Measurements from ENCODE around the gene MTA1.

MTA1 gene

GRCh38 chr14:105413544-105413886 lies 6.1 kb upstream of the MTA1 start:
- Histone ChIP-seq H3K27ac (no peak overlapping the region), H3K27me3 (peaks cover 0 to 37% of the 10 kb centered on the region in 2 donors), H3K9me3 (no peaks in the 10 kb centered on the region), H3K36me3 (no peaks in the 10 kb centered on the region), H3K4me3 (no peak overlapping the region), H3K4me1 (peaks cover 0 to 29% (median 25%) of the 10 kb centered on the region in 4 donors)
- no peak for DNase-seq
- TF ChIP-seq CTCF (IDR thresholded peaks at IDR 0.05): no peak
- intact Hi-C loops (cut with DNase I; ENCODE audit: low total_unique reads): no loop called here

DNA sequence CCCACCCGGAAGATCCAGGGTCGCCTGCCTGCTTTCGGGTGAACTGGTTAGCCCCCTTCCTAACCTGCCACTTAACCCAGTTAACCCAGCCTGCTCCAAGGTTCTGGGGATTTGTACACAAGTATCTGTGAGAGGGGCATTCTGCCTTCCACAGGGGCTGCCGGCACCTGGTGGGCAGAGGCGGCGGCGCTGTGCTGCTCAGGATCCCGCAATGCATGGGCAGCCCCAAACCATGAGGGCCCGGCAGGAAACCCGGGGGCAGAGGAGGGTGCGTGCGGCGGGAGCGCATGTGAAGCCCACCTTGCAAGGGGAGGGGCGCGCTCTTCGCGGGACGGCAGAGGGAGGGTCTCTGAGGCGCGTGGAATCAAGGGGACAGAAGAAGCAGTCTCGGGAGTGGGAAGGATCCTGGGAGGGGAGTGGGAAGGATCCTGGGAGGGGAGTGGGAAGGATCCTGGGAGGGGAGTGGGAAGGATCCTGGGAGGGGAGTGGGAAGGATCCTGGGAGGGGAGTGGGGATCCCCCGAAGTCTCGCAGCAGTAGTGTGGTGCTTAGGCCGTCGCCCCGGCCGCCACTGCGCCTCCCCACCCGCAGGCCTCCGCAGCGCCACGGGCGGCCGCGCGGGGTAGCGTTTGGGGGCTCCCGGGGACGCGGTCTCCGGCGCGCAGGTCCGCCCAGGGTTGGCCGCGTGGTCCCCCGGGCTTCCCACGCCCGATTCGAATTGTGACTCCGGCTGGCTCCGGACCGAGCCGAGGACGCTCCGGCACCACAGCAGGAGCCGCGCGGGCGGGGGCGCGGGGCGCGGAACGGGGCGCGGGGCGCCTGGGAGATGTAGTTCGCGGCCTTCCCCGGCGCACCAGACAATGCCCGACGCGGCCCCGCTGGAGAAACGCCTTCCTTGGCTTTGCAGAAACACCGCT lies 4.9 kb upstream of the MTA1 start:
- Histone ChIP-seq H3K4me1 (peaks cover 0 to 39% (median 33%) of the 10 kb centered on the region in 4 donors), H3K9me3 (no peaks in the 10 kb centered on the region), H3K36me3 (no peaks in the 10 kb centered on the region), H3K27me3 (peaks cover 0 to 34% of the 10 kb centered on the region in 2 donors), H3K27ac (peak overlapping the region; percentile 64 to 70), H3K4me3 (peak overlapping the region; percentile 54 to 64)
- TF ChIP-seq CTCF (IDR thresholded peaks at IDR 0.05): peak; percentile 76 to 82
- peak; percentile 74 to 88 for DNase-seq
- intact Hi-C loops (cut with DNase I; ENCODE audit: low total_unique reads): loop anchor here (2.0 kb wide), 1 partner anchor 74 kb away; no protein-coding TSS in a partner anchor

- Histone ChIP-seq H3K27ac (peak overlapping the region; percentile 64 to 70), H3K36me3 (no peaks in the 10 kb centered on the region), H3K4me3 (peak overlapping the region; percentile 54 to 64), H3K4me1 (peaks cover 0 to 41% (median 35%) of the 10 kb centered on the region in 4 donors), H3K9me3 (no peaks in the 10 kb centered on the region), H3K27me3 (peaks cover 0 to 27% of the 10 kb centered on the region in 2 donors)
- DNase-seq: no peak
- no peak for TF ChIP-seq CTCF (IDR thresholded peaks at IDR 0.05)
- intact Hi-C loops (cut with DNase I; ENCODE audit: low total_unique reads): loop anchor here (2.0 kb wide), 1 partner anchor 73 kb away; no protein-coding TSS in a partner anchor
Measured at GRCh38 chr14:105415481-105416428, 3.9 kb upstream of the MTA1 start.

DNA sequence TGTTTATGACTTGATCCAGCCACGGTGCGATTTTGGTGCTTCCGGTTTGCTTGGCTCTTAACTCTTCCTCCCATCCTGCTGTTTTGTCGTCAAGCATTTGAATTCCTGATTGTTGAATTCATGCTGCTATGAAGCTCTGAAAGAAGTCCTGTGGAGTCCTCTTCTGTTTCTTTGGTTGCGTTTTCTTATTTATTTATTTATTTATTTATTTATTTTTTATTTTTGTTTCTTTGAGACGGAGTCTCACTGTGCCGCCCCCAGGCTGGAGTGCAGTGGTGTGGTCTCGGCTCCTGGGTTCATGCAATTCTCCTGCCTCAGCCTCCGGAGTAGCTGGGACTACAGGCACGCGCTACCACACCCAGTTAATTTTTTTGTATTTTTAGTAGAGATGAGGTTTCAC lies 3.0 kb upstream of the MTA1 start:
- peaks cover 0 to 18% of the 10 kb centered on the region in 2 donors for H3K27me3 ChIP-seq
- H3K9me3 ChIP-seq: no peaks in the 10 kb centered on the region
- peaks cover 0 to 41% (median 35%) of the 10 kb centered on the region in 4 donors for H3K4me1 ChIP-seq
- no peak for TF ChIP-seq CTCF (IDR thresholded peaks at IDR 0.05)
- no peak overlapping the region for H3K27ac ChIP-seq
- H3K4me3 ChIP-seq: no peak overlapping the region
- H3K36me3 ChIP-seq: no peaks in the 10 kb centered on the region
- no peak for DNase-seq
- intact Hi-C loops (cut with DNase I; ENCODE audit: low total_unique reads): no loop called here

GRCh38 chr14:105417690-105418121 lies 1.9 kb upstream of the MTA1 start:
- H3K4me3 ChIP-seq: no peak overlapping the region
- intact Hi-C loops (cut with DNase I; ENCODE audit: low total_unique reads): no loop called here
- H3K27me3 ChIP-seq: peaks cover 0 to 8% of the 10 kb centered on the region in 2 donors
- H3K36me3 ChIP-seq: no peaks in the 10 kb centered on the region
- H3K4me1 ChIP-seq: peaks cover 0 to 49% (median 41%) of the 10 kb centered on the region in 4 donors
- DNase-seq: no peak
- no peak for TF ChIP-seq CTCF (IDR thresholded peaks at IDR 0.05)
- no peaks in the 10 kb centered on the region for H3K9me3 ChIP-seq
- H3K27ac ChIP-seq: no peak overlapping the region
